Stimulated activated CD8-positive, alpha-beta memory T cell treated with anti-CD3 and anti-CD28 coated beads, Interleukin-4, amount 100 ng/mL, for 24 hours (primary cell): Measurements from ENCODE around the gene RIPOR2.

ENCODE experiments used
- DNase-seq: peaks from one replicate; pipeline ENCODE4 v3.0.0-alpha.2; 2020; ENCODE audit warnings: low read depth

Gene RIPOR2

DNA sequence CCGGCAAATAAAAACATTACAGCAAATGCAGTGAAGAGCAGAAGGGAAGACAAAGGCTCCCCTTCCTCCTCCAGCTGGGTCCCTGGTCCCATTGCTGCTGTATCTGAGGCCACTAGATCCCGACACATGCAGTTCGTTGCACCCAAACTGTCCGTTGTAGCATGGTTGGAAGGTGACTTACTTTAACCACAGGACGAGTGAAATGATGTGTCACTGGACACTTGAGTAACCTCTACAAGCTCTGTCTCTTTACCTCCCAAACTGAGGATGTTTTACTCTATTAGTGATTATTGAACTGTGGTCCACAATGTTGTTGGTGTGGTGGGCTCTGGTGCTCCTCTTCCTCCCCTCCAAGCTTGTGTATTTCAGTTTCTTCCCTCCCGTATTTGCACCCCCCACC is 90.9 kb downstream of the RIPOR2 start:
- DNase-seq = no peak

DNA sequence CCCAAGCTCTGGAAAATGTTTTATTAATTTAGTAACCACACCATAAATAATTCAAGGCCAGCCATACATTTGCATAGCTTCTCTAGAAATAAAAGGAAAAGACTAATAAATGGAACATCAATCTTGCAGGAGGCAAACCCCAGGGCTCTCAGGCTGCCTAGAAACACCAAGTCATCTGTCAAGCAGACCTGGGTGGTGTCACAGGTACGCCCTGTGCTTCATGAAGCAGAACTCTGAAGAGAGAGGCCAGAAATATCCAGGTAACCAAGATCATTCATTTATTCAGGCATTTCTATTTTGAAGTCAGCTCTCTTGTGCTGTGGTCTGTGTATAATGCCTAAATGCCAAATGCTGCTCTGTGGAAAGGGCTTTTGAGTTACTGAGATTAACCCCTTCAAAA is 91.7 kb downstream of the RIPOR2 start:
- no peak for DNase-seq

GRCh38 chr6:24840187-24840586 is 95.6 kb downstream of the RIPOR2 start:
- no peak for DNase-seq

DNA sequence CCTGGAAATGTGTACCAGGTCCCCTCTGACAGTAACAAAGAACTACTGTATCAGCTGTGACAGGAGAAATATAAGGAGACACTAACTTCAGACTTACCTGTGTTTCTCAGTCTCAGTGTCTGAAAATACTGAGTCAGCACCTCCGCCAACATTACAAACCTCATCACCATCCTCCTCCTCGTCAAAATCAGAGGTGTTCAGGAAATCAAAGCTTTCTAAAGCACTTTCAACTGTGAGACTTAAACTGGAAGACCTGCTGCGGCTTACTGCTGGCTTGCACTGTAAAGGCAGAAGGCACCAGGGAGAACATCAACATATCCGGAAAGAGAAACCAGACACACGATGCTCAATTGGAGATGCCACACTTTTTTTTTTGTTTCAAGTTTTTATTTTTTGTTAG is 96.8 kb downstream of the RIPOR2 start:
- no peak for DNase-seq

GRCh38 chr6:24838081-24838480 is 97.7 kb downstream of the RIPOR2 start:
- DNase-seq = no peak

- no peak for DNase-seq
Measured at GRCh38 chr6:24836109-24836508, 99.7 kb downstream of the RIPOR2 start.

DNA sequence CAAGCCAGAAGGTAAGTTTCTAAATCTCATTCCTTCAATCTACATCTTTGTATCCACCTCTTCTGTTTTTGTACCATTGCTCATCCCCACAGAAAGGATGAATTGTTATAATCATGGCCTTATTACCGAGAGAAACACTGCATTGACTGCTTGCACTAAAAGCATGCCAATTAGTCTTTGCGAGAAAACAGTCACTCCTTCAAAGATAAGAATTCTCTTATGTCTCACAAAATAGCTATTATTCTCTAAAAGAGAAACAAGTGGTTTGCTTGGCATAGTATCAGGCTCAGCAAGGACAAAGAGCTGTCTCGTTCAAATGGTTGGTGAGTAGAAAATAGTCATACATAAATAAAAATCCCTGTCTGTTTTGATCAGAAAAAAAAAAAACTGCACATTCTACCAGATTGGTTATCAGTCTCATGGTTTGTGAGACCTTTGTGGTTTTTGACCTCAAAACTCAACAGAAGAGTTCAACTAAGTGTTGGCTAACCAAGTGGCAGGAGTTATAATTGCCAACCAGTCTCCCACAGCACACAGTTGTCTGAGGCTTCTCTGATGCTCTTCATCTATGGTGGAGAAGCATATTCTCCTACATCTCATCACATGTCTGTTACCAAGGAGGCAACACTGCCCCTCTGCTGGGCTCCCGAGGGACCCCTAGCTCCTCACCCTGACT is 101.9 kb downstream of the RIPOR2 start:
- no peak for DNase-seq

DNA sequence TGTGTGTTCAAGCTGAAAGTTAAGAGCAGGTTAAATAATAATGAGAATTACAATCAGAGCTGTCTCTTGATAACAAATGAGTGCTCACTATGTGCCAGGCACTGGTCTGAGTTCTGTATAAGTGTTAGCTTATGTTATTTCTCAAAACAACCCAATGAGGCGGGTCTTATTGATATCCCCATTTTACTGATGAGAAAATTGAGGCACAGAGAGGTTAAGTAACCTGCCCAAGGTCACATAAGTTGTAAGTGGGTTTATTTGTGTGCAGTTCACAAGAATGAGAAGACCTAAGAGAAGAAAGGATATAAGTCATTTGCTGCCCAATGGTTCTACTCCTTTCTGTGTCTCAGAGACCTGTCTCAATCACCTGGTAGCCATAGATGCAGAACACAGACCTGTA is 103.0 kb downstream of the RIPOR2 start:
- DNase-seq = no peak

- no peak for DNase-seq
Measured at GRCh38 chr6:24831771-24832716, 103.7 kb downstream of the RIPOR2 start.

DNA sequence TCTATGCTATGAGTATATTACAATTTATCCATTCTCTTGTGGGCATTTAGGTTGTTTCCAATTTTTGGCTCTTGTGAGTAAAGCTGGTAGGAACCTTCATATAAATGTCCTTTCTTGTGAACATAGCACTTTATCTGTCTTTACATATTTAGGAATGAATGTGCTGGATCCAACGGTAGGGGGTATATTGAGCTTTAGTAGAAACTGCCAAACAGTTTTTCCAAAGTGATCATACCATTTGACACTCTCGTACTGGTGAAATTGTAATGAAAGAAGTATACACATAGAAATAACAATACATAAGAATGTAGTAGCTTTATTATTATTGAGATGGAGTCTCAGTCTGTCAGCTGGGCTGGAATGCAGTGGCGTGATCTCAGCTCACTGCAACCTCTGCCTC is 106.1 kb downstream of the RIPOR2 start:
- no peak for DNase-seq

DNA sequence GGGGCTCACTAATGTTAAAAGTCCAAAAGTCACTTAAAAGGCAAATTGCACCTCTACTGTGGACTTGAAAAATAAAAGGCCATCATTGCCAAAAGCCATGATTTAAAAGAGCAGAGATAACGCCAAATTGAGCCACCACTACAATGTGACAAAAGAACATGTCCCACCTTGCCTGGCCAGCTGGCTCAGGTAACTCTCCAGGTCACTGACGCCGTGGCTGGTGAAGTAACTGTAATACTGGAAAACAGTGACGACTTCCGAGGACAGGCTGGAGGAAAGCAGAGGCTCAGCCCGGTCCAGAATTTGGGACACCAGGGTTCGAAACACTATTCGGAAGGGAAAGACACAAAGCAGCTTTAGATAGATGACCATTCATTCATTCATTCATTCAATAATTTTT is 107.8 kb downstream of the RIPOR2 start:
- DNase-seq = no peak

DNA sequence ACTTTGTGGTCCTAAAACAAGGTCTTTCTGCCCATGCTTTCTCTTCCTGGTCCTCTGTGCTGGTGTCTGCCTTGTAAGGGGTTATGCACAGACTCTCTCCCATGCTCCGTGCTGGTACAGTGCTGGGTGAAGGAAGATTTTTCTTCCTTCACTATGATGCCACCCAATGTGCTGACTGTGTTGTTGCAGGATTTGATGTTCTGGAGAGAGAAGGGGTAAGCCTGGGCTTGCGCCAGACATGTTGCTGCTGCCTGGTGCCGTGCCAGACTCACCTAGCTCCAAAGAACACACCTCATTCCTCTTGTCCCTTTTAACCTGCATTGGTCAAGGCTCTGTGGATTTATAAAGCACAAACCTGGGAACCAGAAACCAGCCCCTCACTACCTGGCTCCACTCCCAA is 108.6 kb downstream of the RIPOR2 start:
- no peak for DNase-seq

- DNase-seq = no peak
Measured at GRCh38 chr6:24825130-24825630, 110.6 kb downstream of the RIPOR2 start.

GRCh38 chr6:24824142-24824938 is 111.4 kb downstream of the RIPOR2 start:
- DNase-seq = no peak

DNA sequence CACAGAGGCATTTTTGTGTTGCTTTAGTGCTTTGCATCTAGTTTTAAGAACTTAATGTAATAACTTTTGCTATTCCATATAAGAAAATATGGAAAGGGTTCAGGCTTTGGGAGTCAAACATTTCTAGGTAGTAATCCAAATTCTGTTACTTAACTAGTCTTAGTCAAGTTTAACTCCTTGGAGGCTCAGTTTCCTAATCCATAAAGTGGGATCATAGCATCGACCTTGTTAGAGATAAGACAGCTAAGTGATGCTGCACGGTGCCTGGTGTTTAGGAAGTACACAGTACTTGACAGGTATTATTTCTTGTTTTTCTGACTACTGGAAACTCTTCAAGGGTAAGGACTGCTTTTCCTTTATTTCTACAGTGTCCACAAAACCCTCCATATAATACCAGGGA is 112.6 kb downstream of the RIPOR2 start:
- no peak for DNase-seq

DNA sequence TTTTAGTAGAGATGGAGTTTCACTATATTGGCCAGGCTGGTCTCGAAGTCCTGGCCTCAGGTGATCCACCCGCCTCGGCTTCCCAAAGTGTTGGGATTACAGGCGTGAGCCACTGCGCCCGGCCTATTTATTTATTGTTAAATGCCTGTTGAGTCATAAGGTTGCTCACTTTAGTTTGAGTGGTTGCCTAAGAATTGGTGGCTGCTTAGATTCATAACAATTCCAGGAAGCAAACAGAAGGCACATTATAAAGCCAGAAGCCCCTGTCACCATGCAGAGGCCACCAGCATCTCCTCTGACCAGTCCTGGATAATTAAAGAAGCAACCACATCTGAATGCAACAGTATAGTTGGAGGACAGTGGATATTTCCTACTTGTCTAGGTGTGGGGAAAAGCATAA is 113.1 kb downstream of the RIPOR2 start:
- no peak for DNase-seq

DNA sequence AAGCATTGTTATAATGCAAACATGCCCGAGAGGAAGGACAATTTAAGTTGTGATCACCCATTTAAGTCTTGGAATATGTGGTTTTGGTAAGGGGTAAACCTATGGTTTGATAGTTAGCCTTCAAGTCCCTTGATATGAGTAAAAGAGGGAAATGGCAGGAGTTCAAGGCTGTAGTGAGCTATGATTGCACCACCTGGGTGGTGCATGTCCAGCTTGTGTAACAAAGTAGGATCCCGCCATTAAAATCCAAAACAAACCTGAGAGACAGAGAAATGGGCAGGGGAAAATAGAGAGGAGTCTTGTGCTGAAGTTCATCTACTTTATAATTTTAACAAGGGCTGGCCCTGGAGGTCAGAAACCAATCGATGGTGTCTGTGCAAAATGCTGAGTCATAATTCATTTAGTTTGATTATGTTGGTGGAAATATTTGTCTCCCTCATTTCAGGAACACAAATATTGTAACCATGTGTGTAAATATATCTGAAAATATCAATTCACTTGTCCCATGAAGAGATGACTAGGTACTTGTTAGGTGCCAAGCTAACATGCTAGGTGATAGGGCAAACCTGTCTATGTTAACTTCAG is 113.8 kb downstream of the RIPOR2 start:
- no peak for DNase-seq

- DNase-seq = no peak
Measured at GRCh38 chr6:24818346-24818745, 117.4 kb downstream of the RIPOR2 start.

DNA sequence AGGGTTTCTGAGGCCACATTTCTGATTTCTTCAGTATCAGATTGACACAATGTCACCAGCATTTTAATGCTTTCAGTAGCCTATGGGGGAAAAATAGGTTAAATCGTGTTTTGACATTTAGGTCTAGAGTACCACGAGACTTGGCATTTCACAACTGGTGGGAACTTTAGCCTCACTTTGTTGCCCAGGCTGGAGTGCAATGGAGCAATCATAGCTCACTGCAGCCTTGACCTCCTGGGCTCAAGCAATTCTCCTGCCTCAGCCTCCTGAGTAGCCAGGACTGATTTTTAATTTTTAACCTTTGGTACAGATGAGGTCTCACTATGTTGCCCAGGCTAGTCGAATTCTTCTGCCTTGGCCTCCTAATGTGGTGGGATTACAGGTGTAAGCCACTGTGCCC is 126.0 kb downstream of the RIPOR2 start:
- DNase-seq = no peak

DNA sequence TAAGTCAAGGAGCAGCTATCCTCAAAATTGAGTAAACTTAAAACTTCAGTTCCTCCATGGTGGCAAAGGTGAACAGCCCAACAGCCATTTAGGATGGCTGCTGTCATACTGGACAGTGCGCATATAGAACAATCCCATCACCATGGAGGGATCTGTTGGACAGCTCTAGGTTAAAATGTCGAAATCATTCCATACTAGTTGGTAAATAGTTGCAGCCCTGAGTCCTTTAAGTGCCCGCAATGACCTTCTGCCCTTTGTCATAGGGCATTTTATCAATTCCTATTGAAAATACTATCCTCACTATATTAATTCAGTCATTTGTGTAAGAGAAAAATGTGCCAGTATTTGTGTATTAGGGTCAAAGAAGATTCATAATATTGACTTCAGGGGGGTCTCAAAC is 128.2 kb downstream of the RIPOR2 start:
- no peak for DNase-seq

DNA sequence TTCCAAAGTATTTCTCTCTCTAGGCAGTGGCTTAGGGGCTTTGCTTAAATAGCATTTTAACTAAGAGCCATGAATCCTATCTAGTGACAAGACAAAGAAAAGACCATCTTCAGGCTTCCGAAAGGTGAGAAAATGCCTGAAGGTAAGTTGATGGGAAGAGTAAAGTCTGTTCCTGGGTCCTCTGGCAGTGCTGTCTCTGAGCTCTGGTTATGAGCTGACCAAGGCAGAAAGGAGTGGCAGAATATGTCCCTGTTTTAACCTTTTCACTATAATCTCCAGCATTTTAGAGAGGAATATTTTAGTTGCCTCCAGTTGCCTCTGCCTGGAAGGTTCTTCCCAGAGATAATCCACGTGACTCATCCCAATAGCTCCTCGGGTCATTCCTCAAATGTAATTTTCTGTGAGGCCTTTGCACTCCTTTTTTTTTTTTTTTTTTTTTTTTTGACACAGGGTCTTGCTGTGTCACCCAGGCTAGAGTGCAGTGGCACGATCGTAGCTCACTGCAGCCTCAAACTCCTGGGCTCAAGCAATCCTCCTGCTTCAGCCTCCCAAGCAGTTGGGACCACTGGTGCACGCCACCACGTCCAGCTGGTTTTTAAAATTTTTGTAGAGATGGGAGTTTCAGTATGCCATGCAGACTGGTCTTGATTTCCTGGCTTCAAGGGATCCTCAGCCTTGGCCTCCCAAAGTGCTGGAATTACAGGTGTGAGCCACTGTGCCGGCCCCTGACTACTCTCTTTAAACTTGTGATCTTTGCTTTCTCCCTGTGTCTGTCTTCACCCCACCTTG is 133.3 kb downstream of the RIPOR2 start:
- DNase-seq = no peak
